Endothelial cell of umbilical vein (primary cell): ENCODE data around the gene SLC12A9. TPM values are rescaled to one million over a fixed set of nuclear protein-coding genes. Genes with fewer than 3 reads are reported as not detected.
A peak's percentile ranks its signal among the peaks of the same experiment; 100 is the strongest.

Experiments
- BruUV-seq: library from RNA; stranded (reverse); fragments of 400-500 nt; replicated peaks from 2 replicates; lab custom pipeline; 2021; lab: Mats Ljungman, UMichigan
- CTCF ChIA-PET: fragments of 300-600, 350-600 bp; sonication (Branson Sonifier 250); formaldehyde crosslinking; loops from one replicate; lab custom pipeline; 2021; ENCODE audit warnings: antibody characterized with exemption, inconsistent platforms; lab: Charles Lee
- POLR2A ChIA-PET: fragments of 300-600, 350-600 bp; sonication (Branson Sonifier 250); formaldehyde crosslinking; loops from one replicate; lab custom pipeline; 2021; ENCODE audit warnings: antibody characterized with exemption, inconsistent platforms; lab: Charles Lee
- DNase-seq: peaks from one replicate; pipeline ENCODE4 v3.0.0-alpha.2; 2011; ENCODE audit warnings: low read depth, low spot score
- FAIRE-seq: peaks from 2 replicates; lab custom pipeline; 2011; peaks lifted over from hg19 to GRCh38; lab: Jason Lieb, UNC
- H2AFZ ChIP-seq: 2 replicates; pipeline ENCODE4 v1.6.0; 2012; ENCODE audit warnings: low read depth, low read length, control low read depth, inconsistent platforms
- H3K27ac ChIP-seq: 2 replicates; pipeline ENCODE4 v1.5.1; 2011; ENCODE audit warnings: low read depth, mild to moderate bottlenecking, control low read depth, low read length, moderate library complexity; ENCODE audit not compliant: insufficient read depth
- H3K27me3 ChIP-seq, 2 experiments: 2 replicates each; pipeline versions ENCODE4 v1.6.0 to v1.6.1; 2011; ENCODE audit warnings: low read length in 2 of 2, mixed read lengths in 1 of 2; ENCODE audit not compliant: control insufficient read depth in 2 of 2, insufficient read depth in 2 of 2
- H3K36me3 ChIP-seq, 2 experiments: 2 replicates in 1 of 2; 3 replicates in 1 of 2; pipeline ENCODE4 v1.5.1; 2011; ENCODE audit warnings: low read length in 2 of 2, mild to moderate bottlenecking in 1 of 2, moderate library complexity in 1 of 2; ENCODE audit not compliant: control insufficient read depth in 2 of 2, insufficient read depth in 2 of 2; ENCODE audit errors: extremely low read depth in 1 of 2
- H3K4me1 ChIP-seq: 3 replicates; pipeline ENCODE4 v1.5.1; 2011; ENCODE audit warnings: mild to moderate bottlenecking, low read length; ENCODE audit not compliant: control insufficient read depth, insufficient read depth; ENCODE audit errors: extremely low read depth
- H3K4me2 ChIP-seq: 2 replicates; pipeline ENCODE4 v1.6.1; 2011; ENCODE audit warnings: low read length, control low read depth, mixed read lengths; ENCODE audit not compliant: insufficient read depth
- H3K4me3 ChIP-seq, 3 experiments: fragments of 200-600 bp in 1 of 3; sonication (generic), shearing (Covaris generic) in 1 of 3; replicated peaks in 1 of 3; 2 replicates each; pipeline ENCODE4 v1.5.1; 2011 to 2016; ENCODE audit warnings: control low read depth in 3 of 3, low read length in 3 of 3, mild to moderate bottlenecking in 2 of 3, inconsistent platforms in 1 of 3, low read depth in 1 of 3, moderate library complexity in 1 of 3; ENCODE audit not compliant: insufficient read depth in 1 of 3
- H3K79me2 ChIP-seq: 2 replicates; pipeline ENCODE4 v1.6.0; 2012; ENCODE audit warnings: low read length, inconsistent platforms; ENCODE audit not compliant: control insufficient read depth, insufficient read depth
- H3K9ac ChIP-seq: replicated peaks from 2 replicates; pipeline ENCODE3; 2011; ENCODE audit warnings: low read length, control low read depth; ENCODE audit not compliant: insufficient read depth; ENCODE audit errors: extremely low read depth
- H3K9me1 ChIP-seq: replicated peaks from 3 replicates; pipeline ENCODE4 v1.6.0; 2011; ENCODE audit warnings: mild to moderate bottlenecking, low read length; ENCODE audit not compliant: control insufficient read depth, insufficient read depth; ENCODE audit errors: extremely low read depth
- H3K9me3 ChIP-seq: replicated peaks from 2 replicates; pipeline ENCODE4 v1.5.1; 2012; ENCODE audit warnings: low read length, inconsistent platforms; ENCODE audit not compliant: control insufficient read depth, insufficient read depth
- H4K20me1 ChIP-seq: replicated peaks from 2 replicates; pipeline ENCODE3; 2011; ENCODE audit warnings: mild to moderate bottlenecking, low read length; ENCODE audit not compliant: control insufficient read depth, insufficient read depth; ENCODE audit errors: extremely low read depth
- CTCF ChIP-seq, 2 donors: IDR thresholded peaks; 1 replicate in 1 of 2; 2 replicates in 1 of 2; pipeline ENCODE4 v1.5.1; 2011; ENCODE audit warnings: low read length in 2 of 2, mild to moderate bottlenecking in 2 of 2, moderate library complexity in 2 of 2, control low read depth in 1 of 2, inconsistent platforms in 1 of 2, low read depth in 1 of 2; ENCODE audit not compliant: insufficient read depth in 1 of 2; ENCODE audit errors: extremely low read depth in 1 of 2
- EZH2 ChIP-seq: IDR thresholded peaks from 2 replicates; pipeline ENCODE4 v1.6.1; 2012; ENCODE audit warnings: borderline replicate concordance, low read depth, mild to moderate bottlenecking, moderate library complexity, low read length, inconsistent platforms; ENCODE audit not compliant: severe bottlenecking
- GATA2 ChIP-seq: IDR thresholded peaks from 2 replicates; pipeline ENCODE4 v1.7.0; 2011; ENCODE audit warnings: low read depth, mild to moderate bottlenecking, moderate library complexity, mixed read lengths, low read length; ENCODE audit not compliant: insufficient read length, insufficient read depth
- JUN ChIP-seq: IDR thresholded peaks from 2 replicates; pipeline ENCODE4 v1.6.1; 2011; ENCODE audit warnings: borderline replicate concordance, low read depth; ENCODE audit not compliant: insufficient read length, insufficient read depth
- MAX ChIP-seq: IDR thresholded peaks from 2 replicates; pipeline ENCODE4 v1.6.1; 2011; ENCODE audit not compliant: insufficient read depth, insufficient read length
- POLR2A ChIP-seq: IDR thresholded peaks from 2 replicates; pipeline ENCODE4 v1.6.1; 2012; ENCODE audit warnings: low read depth, mild to moderate bottlenecking, control low read depth, low read length
- POLR2AphosphoS5 ChIP-seq: IDR thresholded peaks from 2 replicates; pipeline ENCODE4 v1.6.1; 2012; ENCODE audit warnings: low read depth, mild to moderate bottlenecking, control low read depth, low read length, moderate library complexity; ENCODE audit not compliant: insufficient read depth
- dilution Hi-C: fragments of 300-500 bp; cut with MboI; formaldehyde crosslinking; loops from one replicate; pipeline ENCODE4 v1.15.0; 2019; ENCODE audit warnings: low sequenced_read_pairs; ENCODE audit not compliant: extremely low pct_ligation_motif_present
- intact Hi-C: fragments of 100-400 bp; cut with micrococcal nuclease; formaldehyde crosslinking; loops from one replicate; pipeline ENCODE4 v1.10.0; 2022
- polyA plus RNA-seq, 4 experiments: library from polyadenylated mRNA; depleted of rRNA in 3 of 4; stranded (reverse) in 3 of 4; unstranded in 1 of 4; fragments of >200 nt; gene quantifications; 2 replicates each; pipeline versions ENCODE4 v1.2.1 to v1.2.3, GENCODE V29; 2011 to 2012; ENCODE audit warnings: missing spikeins in 1 of 4
- total RNA-seq: library from RNA; stranded (reverse); gene quantifications from 2 replicates; pipeline ENCODE4 v1.2.3, GENCODE V29; 2021

The SLC12A9 gene
- total and polyA plus RNA-seq, 2 donors (not counting 3 experiments of a cell fraction or from before 2014, with no cell fraction given): 35.0 to 37.0 TPM

GRCh38 chr7:100887516-100888290 is 35.2 kb downstream of the SLC12A9 start:
- peaks cover 18 to 49% of the 10 kb centered on the region in 2 experiments for H3K36me3 ChIP-seq
- no peak overlapping the region for H3K4me3 ChIP-seq
- intact Hi-C loops: loop anchor here (1.0 kb wide), 1 partner anchor 12 kb away; the partner anchor contains the start of gene SRRT
- H4K20me1 ChIP-seq: no peaks in the 10 kb centered on the region
- no peaks in the 10 kb centered on the region for H3K9me1 ChIP-seq
- peaks cover 40% of the 10 kb centered on the region for H3K4me1 ChIP-seq
- H2AFZ ChIP-seq: no peak overlapping the region
- H3K79me2 ChIP-seq: peaks cover 15% of the 10 kb centered on the region
- H3K27ac ChIP-seq: no peak overlapping the region
- H3K4me2 ChIP-seq: no peak overlapping the region
- ChIA-PET CTCF (interaction anchor here (0.8 to 1.3 kb wide), 3 partner anchors 12 to 182 kb away, joined by 3 to 5 read pairs (median 4); partner anchors contain the start of gene POP7), POLR2A (interaction anchor here (0.8 to 4.2 kb wide), 3 partner anchors 12 to 207 kb away, joined by 3 to 27 read pairs (median 3); partner anchors contain the start of genes SRRT and TRIP6)
- TSS peak; percentile 81 for BruUV-seq
- dilution Hi-C loops: no loop called here
- H3K9me3 ChIP-seq: no peaks in the 10 kb centered on the region
- DNase-seq (peak; percentile 55), FAIRE-seq (peak; percentile 95)
- H3K9ac ChIP-seq: no peak overlapping the region
- TF ChIP-seq POLR2AphosphoS5 (no peak), GATA2 (no peak), POLR2A (peak; percentile 27), MAX (no peak), CTCF (IDR thresholded peaks at IDR 0.05; ENCODE audit: extremely low read depth in 1 of 2, insufficient read depth in 1 of 2, low read depth in 1 of 2, low read length in 2 of 2) (no peak), EZH2 (no peak), JUN (no peak)
- H3K27me3 ChIP-seq: no peaks in the 10 kb centered on the region
